ENCODE results near the gene CKAP5.

Gene CKAP5

GRCh38 chr11:46722566-46723358 lies 123.3 kb downstream of the CKAP5 start:
- H3K4me3 ChIP-seq (ENCODE audit: low read length) = no peak overlapping the region
- H3K79me2 ChIP-seq (ENCODE audit: control insufficient read depth, low read length) = no peaks in the 10 kb centered on the region
- H3K4me1 ChIP-seq (ENCODE audit: control insufficient read depth, low read length) = peaks cover 5% of the 10 kb centered on the region; the same call in 1 of the 2 replicates
- no peak overlapping the region for H3K27ac ChIP-seq (ENCODE audit: low read depth, low read length)
- no peaks in the 10 kb centered on the region for H3K27me3 ChIP-seq (ENCODE audit: control insufficient read depth, low read length)
- TF ChIP-seq EZH2phosphoT487 (IDR thresholded peaks at IDR 0.05; ENCODE audit: borderline replicate concordance, low read length) = no peak
- TF ChIP-seq, protein P1, sequence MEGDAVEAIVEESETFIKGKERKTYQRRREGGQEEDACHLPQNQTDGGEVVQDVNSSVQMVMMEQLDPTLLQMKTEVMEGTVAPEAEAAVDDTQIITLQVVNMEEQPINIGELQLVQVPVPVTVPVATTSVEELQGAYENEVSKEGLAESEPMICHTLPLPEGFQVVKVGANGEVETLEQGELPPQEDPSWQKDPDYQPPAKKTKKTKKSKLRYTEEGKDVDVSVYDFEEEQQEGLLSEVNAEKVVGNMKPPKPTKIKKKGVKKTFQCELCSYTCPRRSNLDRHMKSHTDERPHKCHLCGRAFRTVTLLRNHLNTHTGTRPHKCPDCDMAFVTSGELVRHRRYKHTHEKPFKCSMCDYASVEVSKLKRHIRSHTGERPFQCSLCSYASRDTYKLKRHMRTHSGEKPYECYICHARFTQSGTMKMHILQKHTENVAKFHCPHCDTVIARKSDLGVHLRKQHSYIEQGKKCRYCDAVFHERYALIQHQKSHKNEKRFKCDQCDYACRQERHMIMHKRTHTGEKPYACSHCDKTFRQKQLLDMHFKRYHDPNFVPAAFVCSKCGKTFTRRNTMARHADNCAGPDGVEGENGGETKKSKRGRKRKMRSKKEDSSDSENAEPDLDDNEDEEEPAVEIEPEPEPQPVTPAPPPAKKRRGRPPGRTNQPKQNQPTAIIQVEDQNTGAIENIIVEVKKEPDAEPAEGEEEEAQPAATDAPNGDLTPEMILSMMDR (IDR thresholded peaks at IDR 0.05; ENCODE audit: low read depth, low read length, poor library complexity, severe bottlenecking) = no peak
- H4K20me1 ChIP-seq (ENCODE audit: control insufficient read depth, insufficient read depth, low read depth, low read length) = no peaks in the 10 kb centered on the region
- no peak overlapping the region for H3K4me2 ChIP-seq (ENCODE audit: low read length)
- H3K9me2 ChIP-seq (replicated peaks; ENCODE audit: control insufficient read depth, low read length) = no peaks in the 10 kb centered on the region
- no peaks in the 10 kb centered on the region for H3F3A ChIP-seq (ENCODE audit: control insufficient read depth, insufficient read depth)
- H3K9me3 ChIP-seq (ENCODE audit: control insufficient read depth, insufficient read depth, low read length) = no peaks in the 10 kb centered on the region
- H3K36me3 ChIP-seq (ENCODE audit: control insufficient read depth, low read length) = no peaks in the 10 kb centered on the region

DNA sequence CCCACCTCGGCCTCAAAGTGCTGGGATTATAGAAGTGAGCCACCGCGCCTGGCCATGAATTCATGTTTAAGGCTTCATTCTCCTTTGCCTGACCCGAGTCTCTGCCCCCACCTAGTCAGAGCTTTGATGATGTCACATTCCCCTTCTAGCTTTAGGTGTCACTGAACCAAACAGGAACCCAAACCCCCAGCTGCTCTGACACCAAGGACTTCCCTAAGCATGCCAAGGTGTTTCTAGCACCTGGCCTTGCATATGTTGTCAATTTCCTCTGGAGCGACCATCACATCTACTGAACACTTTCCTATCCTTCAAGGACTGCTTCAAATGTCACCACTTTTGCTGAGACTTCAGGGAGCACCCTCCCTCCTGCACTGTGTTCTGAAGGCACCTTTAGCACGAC lies 124.8 kb downstream of the CKAP5 start:
- no peak overlapping the region for H3K4me2 ChIP-seq (ENCODE audit: low read length)
- H3K27me3 ChIP-seq (ENCODE audit: control insufficient read depth, low read length) = no peaks in the 10 kb centered on the region
- H3F3A ChIP-seq (ENCODE audit: control insufficient read depth, insufficient read depth) = no peaks in the 10 kb centered on the region
- no peaks in the 10 kb centered on the region for H4K20me1 ChIP-seq (ENCODE audit: control insufficient read depth, insufficient read depth, low read depth, low read length)
- no peaks in the 10 kb centered on the region for H3K79me2 ChIP-seq (ENCODE audit: control insufficient read depth, low read length)
- H3K36me3 ChIP-seq (ENCODE audit: control insufficient read depth, low read length) = no peaks in the 10 kb centered on the region
- H3K4me3 ChIP-seq (ENCODE audit: low read length) = no peak overlapping the region
- TF ChIP-seq, protein P1 (IDR thresholded peaks at IDR 0.05; ENCODE audit: low read depth, low read length, poor library complexity, severe bottlenecking) = no peak
- H3K27ac ChIP-seq (ENCODE audit: low read depth, low read length) = no peak overlapping the region
- H3K4me1 ChIP-seq (ENCODE audit: control insufficient read depth, low read length) = peaks cover 5% of the 10 kb centered on the region; the same call in 1 of the 2 replicates
- H3K9me3 ChIP-seq (ENCODE audit: control insufficient read depth, insufficient read depth, low read length) = no peaks in the 10 kb centered on the region
- H3K9me2 ChIP-seq (replicated peaks; ENCODE audit: control insufficient read depth, low read length) = no peaks in the 10 kb centered on the region

DNA sequence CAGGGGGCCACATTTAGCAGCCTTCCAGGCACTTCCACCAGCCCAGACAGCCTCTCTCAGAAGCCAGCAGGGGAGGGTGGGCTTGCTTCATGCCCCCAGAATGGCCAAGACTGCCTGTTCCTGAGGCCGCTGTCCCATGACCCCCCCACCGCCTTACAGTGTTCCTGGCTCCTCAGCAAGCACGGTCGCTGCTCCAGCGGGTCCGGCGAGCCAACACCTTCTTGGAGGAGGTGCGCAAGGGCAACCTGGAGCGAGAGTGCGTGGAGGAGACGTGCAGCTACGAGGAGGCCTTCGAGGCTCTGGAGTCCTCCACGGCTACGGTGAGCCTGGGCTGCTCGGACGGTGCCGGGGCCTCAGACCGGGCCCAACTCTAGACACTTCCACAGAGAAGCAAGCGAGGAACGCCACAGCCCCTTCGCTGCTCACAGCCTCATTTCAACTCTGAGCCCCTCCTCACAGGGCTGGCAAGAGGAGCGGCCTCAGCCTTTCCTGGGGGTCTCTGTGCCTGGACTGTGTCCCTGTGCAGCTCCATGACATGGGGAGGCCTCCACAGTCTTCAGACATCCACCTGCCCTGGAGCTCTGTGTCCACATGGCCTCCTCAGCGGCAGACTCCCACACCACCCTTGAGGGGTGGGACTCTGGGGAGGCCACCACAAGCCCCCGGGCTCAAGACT lies 126.4 kb downstream of the CKAP5 start:
- H3K79me2 ChIP-seq (ENCODE audit: control insufficient read depth, low read length) = no peaks in the 10 kb centered on the region
- no peak overlapping the region for H3K4me2 ChIP-seq (ENCODE audit: low read length)
- no peak overlapping the region for H3K27ac ChIP-seq (ENCODE audit: low read depth, low read length)
- no peaks in the 10 kb centered on the region for H3K9me3 ChIP-seq (ENCODE audit: control insufficient read depth, insufficient read depth, low read length)
- H3K4me1 ChIP-seq (ENCODE audit: control insufficient read depth, low read length) = peaks cover 5% of the 10 kb centered on the region; the same call in 1 of the 2 replicates
- no peaks in the 10 kb centered on the region for H3K36me3 ChIP-seq (ENCODE audit: control insufficient read depth, low read length)
- H3K27me3 ChIP-seq (ENCODE audit: control insufficient read depth, low read length) = no peaks in the 10 kb centered on the region
- no peak overlapping the region for H3K4me3 ChIP-seq (ENCODE audit: low read length)
- no peaks in the 10 kb centered on the region for H4K20me1 ChIP-seq (ENCODE audit: control insufficient read depth, insufficient read depth, low read depth, low read length)
- TF ChIP-seq EZH2phosphoT487 (IDR thresholded peaks at IDR 0.05; ENCODE audit: borderline replicate concordance, low read length) = no peak
- TF ChIP-seq, protein P1 (IDR thresholded peaks at IDR 0.05; ENCODE audit: low read depth, low read length, poor library complexity, severe bottlenecking) = no peak
- H3K9me2 ChIP-seq (replicated peaks; ENCODE audit: control insufficient read depth, low read length) = no peaks in the 10 kb centered on the region
- no peaks in the 10 kb centered on the region for H3F3A ChIP-seq (ENCODE audit: control insufficient read depth, insufficient read depth)

Data from DOHH2 (cell line).